ENCODE data around the gene VWF.

- TF ChIP-seq CTCF (IDR thresholded peaks at IDR 0.05) = no peak
- TF ChIP-seq EP300 (IDR thresholded peaks at IDR 0.05) = no peak
Observed at GRCh38 chr12:5984873-5985272, 139.6 kb downstream of the VWF start.

Measured in gastroesophageal sphincter (tissue), 3 donors.